ENCODE measurements around the gene TSPAN15. TPM values are rescaled to one million over a fixed set of nuclear protein-coding genes. Genes with fewer than 3 reads are reported as not detected.
"Not testable (repeated sequence)": the region's sequence is repeated elsewhere in the genome, so short reads cannot be mapped to it uniquely, and the experiment has no call there.

The TSPAN15 gene
- total RNA-seq, 1 experiment from 2014 or later = 212 TPM

- H3K4me2 ChIP-seq (ENCODE audit: low read length) = peak overlapping the region; percentile 69
- H3K9ac ChIP-seq (ENCODE audit: low read length) = peak overlapping the region; percentile 62
- no peaks in the 10 kb centered on the region for H3K36me3 ChIP-seq (ENCODE audit: low read depth, low read length)
- H3K79me2 ChIP-seq (ENCODE audit: low read length) = peaks cover 4% of the 10 kb centered on the region
- ChIA-PET CTCF (interaction anchor here (0.5 to 1.8 kb wide), 13 partner anchors 8 to 959 kb away, joined by 3 to 11 read pairs (median 4); no protein-coding TSS in a partner anchor), POLR2A (ENCODE audit: unreplicated experiment) (interaction anchor here (0.5 to 1.4 kb wide), 10 partner anchors 8 to 723 kb away, joined by 3 to 22 read pairs (median 4); partner anchors contain the start of gene SAR1A)
- H3K4me1 ChIP-seq (ENCODE audit: insufficient read depth, low read length) = peaks cover 65% of the 10 kb centered on the region
- H3K27ac ChIP-seq (ENCODE audit: low read length) = peak overlapping the region; percentile 89
- no peaks in the 10 kb centered on the region for H4K20me1 ChIP-seq (ENCODE audit: low read length)
- no peaks in the 10 kb centered on the region for H3K9me2 ChIP-seq (replicated peaks; ENCODE audit: low read length)
- peaks cover 31% of the 10 kb centered on the region for H3F3A ChIP-seq (ENCODE audit: low read length, unreplicated experiment)
- TF ChIP-seq EZH2phosphoT487 (IDR thresholded peaks at IDR 0.05; ENCODE audit: borderline replicate concordance, low read length) = no peak
- no peak for TF ChIP-seq CTCF (conservative IDR thresholded peaks at IDR 0.05; ENCODE audit: low read depth, low read length)
- no peak for TF ChIP-seq EZH2 (IDR thresholded peaks at IDR 0.05; ENCODE audit: low read length, unreplicated experiment)
- DNase-seq = peak; percentile 100
- H3K9me3 ChIP-seq (ENCODE audit: low read length) = no peaks in the 10 kb centered on the region
- ATAC-seq = peak; percentile 69
- BruUV-seq (replicated peaks) = TSS peak; percentile 82
- no peaks in the 10 kb centered on the region for H3K27me3 ChIP-seq (ENCODE audit: low read length)
- 0 out of 2 replicates have a peak overlapping the region, but pooled peaks have one; percentile 1 for H2AFZ ChIP-seq (ENCODE audit: low read length)
- intact Hi-C loops (cut with micrococcal nuclease) = loop anchor here (1.0 to 10.0 kb wide), 4 partner anchors 8 to 958 kb away; partner anchors contain the start of gene EIF4EBP2
- H3K4me3 ChIP-seq (ENCODE audit: low read length) = peak overlapping the region; percentile 4; the same call in 1 of the 2 replicates
Observed at GRCh38 chr10:69446650-69447151, 4.6 kb upstream of the TSPAN15 start.

GRCh38 chr10:69449841-69450240 lies 1.4 kb upstream of the TSPAN15 start:
- no TSS peak for BruUV-seq (replicated peaks)
- H3K27me3 ChIP-seq (ENCODE audit: low read length) = no peaks in the 10 kb centered on the region
- H3K79me2 ChIP-seq (ENCODE audit: low read length) = peaks cover 36% of the 10 kb centered on the region
- H4K20me1 ChIP-seq (ENCODE audit: low read length) = no peaks in the 10 kb centered on the region
- peak overlapping the region; percentile 89 for H3K27ac ChIP-seq (ENCODE audit: low read length)
- H3K9me2 ChIP-seq (replicated peaks; ENCODE audit: low read length) = no peaks in the 10 kb centered on the region
- intact Hi-C loops (cut with micrococcal nuclease) = loop anchor here (1.0 to 10.0 kb wide), 3 partner anchors 25 to 955 kb away; partner anchors contain the start of gene EIF4EBP2
- peak; percentile 98 for DNase-seq
- H3K4me3 ChIP-seq (ENCODE audit: low read length) = peak overlapping the region; percentile 0; the same call in 1 of the 2 replicates
- peaks cover 31% of the 10 kb centered on the region for H3F3A ChIP-seq (ENCODE audit: low read length, unreplicated experiment)
- H3K36me3 ChIP-seq (ENCODE audit: low read depth, low read length) = no peaks in the 10 kb centered on the region
- TF ChIP-seq CTCF (conservative IDR thresholded peaks at IDR 0.05; ENCODE audit: low read depth, low read length) (peak; percentile 92), EZH2 (IDR thresholded peaks at IDR 0.05; ENCODE audit: low read length, unreplicated experiment) (no peak), EZH2phosphoT487 (IDR thresholded peaks at IDR 0.05; ENCODE audit: borderline replicate concordance, low read length) (no peak)
- 0 out of 2 replicates have a peak overlapping the region, but pooled peaks have one; percentile 2 for H2AFZ ChIP-seq (ENCODE audit: low read length)
- peaks cover 89% of the 10 kb centered on the region for H3K4me1 ChIP-seq (ENCODE audit: insufficient read depth, low read length)
- ChIA-PET POLR2A (ENCODE audit: unreplicated experiment) (interaction anchor here (0.5 to 1.1 kb wide), 3 partner anchors 10 to 42 kb away, joined by 3 to 7 read pairs (median 3); no protein-coding TSS in a partner anchor), CTCF (interaction anchor here (0.5 to 1.5 kb wide), 8 partner anchors 10 to 218 kb away, joined by 3 to 13 read pairs (median 5); no protein-coding TSS in a partner anchor)
- H3K9ac ChIP-seq (ENCODE audit: low read length) = peak overlapping the region; percentile 28
- ATAC-seq = peak; percentile 39
- no peaks in the 10 kb centered on the region for H3K9me3 ChIP-seq (ENCODE audit: low read length)
- peak overlapping the region; percentile 91 for H3K4me2 ChIP-seq (ENCODE audit: low read length)

- not testable (repeated sequence) for ATAC-seq; H3K9me2 ChIP-seq (replicated peaks; ENCODE audit: low read length); H3K27me3 ChIP-seq (ENCODE audit: low read length); H3K36me3 ChIP-seq (ENCODE audit: low read depth, low read length); H2AFZ ChIP-seq (ENCODE audit: low read length); BruUV-seq (replicated peaks); H4K20me1 ChIP-seq (ENCODE audit: low read length); H3K9me3 ChIP-seq (ENCODE audit: low read length); DNase-seq
- ChIA-PET CTCF (interaction anchor here (0.5 to 1.5 kb wide), 7 partner anchors 10 to 218 kb away, joined by 3 to 13 read pairs (median 4); no protein-coding TSS in a partner anchor), POLR2A (ENCODE audit: unreplicated experiment) (interaction anchor here (0.6 to 1.2 kb wide), 3 partner anchors 11 to 65 kb away, joined by 3 to 7 read pairs (median 5); no protein-coding TSS in a partner anchor)
- intact Hi-C loops (cut with micrococcal nuclease) = loop anchor here (2.0 kb wide), 1 partner anchor 24 kb away; no protein-coding TSS in a partner anchor
- peaks cover 88% of the 10 kb centered on the region for H3K4me1 ChIP-seq (ENCODE audit: insufficient read depth, low read length)
- H3K79me2 ChIP-seq (ENCODE audit: low read length) = peaks cover 41% of the 10 kb centered on the region
- H3K4me3 ChIP-seq (ENCODE audit: low read length) = peak overlapping the region; percentile 80; the same call in 1 of the 2 replicates
- H3F3A ChIP-seq (ENCODE audit: low read length, unreplicated experiment) = peaks cover 30% of the 10 kb centered on the region
- peak overlapping the region; percentile 28 for H3K9ac ChIP-seq (ENCODE audit: low read length)
- peak overlapping the region; percentile 91 for H3K4me2 ChIP-seq (ENCODE audit: low read length)
- peak overlapping the region; percentile 89 for H3K27ac ChIP-seq (ENCODE audit: low read length)
Observed at GRCh38 chr10:69450395-69450794, 870 bp upstream of the TSPAN15 start.

All from PC-3 (cell line).